GM19238 (cell line): ENCODE data around the gene WDR4.
"Not testable (repeated sequence)": the region's sequence is repeated elsewhere in the genome, so short reads cannot be mapped to it uniquely, and the experiment has no call there.

Source experiments
- DNase-seq: peaks from one replicate; pipeline ENCODE4 v3.0.0; 2011; ENCODE audit warnings: low spot score; ENCODE audit not compliant: insufficient read length

Gene WDR4, protein sequence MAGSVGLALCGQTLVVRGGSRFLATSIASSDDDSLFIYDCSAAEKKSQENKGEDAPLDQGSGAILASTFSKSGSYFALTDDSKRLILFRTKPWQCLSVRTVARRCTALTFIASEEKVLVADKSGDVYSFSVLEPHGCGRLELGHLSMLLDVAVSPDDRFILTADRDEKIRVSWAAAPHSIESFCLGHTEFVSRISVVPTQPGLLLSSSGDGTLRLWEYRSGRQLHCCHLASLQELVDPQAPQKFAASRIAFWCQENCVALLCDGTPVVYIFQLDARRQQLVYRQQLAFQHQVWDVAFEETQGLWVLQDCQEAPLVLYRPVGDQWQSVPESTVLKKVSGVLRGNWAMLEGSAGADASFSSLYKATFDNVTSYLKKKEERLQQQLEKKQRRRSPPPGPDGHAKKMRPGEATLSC

DNA sequence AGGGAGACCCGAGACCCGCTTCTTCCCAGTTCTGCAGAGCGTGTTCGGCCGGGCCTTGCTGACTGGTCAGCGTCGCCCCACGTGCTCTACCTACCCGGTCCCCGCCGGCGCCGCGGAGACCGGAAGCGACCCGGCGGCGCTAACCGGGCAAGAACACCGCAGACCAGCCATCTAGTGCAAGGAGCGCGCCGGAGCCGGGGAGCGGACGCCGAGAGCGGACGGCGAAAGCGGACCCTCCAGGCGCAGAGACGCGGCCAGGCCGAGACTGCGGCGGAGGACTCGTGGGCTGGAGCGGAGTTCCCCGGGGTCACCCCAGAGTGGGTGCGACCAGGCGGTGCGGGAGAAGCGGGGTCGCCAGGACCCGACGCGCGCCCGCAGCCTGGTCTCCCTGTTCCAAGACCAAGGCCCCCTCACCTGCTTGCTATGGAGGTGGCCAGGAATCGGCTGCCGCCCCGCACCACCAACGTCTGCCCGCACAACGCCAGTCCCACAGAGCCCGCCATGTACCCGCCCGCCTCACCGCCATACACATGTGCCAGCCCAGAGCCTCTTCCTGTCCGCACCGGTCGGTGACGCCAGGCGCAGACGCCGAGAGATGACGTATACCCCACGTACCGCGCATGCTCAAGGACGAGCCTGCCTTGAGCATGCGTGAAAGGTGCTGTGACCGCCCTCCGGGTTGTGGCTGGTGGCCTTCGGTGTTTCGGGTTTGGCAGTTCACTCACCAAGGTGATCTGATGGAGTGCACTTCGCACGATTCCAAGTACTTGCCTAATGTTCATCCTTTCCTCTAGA, at the start of gene WDR4:
Gene WDR4, minus strand, starts transcription at position 547 of the 795 bp plus-strand sequence. Its CDS starts 44 bp downstream, at position 503.
- peak; percentile 97 for DNase-seq

DNA sequence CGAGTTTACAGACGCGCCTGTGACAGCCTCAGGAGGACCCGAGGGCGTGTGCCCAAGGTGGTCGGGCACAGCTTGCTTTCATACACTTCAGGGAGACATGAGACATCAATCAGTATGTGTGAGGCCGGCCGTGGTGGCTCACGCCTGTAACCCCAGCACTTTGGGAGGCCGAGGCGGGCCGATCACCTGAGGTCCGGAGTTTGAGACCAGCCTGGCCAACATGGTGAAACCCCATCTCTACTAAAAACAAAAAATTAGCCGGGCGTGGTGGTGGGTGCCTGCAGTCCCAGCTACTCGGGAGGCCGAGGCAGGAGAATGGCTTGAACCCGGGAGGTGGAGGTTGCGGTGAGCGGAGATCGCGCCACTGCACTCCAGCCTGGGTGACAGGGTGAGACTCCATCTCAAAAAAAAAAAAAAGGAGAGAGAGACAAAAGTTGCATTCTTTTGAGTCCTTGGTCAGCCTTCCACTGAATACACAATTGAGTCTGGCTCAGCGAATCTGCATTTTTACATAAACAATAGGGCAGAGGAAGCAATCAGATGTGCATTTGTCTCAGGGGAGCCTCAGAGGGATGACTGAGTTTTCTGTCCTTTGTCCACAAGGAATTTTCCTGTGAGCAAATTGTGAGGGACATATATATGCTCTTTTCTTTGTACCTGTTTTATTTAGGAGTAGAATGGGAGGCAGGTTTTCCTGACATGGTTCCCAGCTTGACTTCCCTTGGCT, 48.3 kb upstream of the WDR4 start:
- DNase-seq = not testable (repeated sequence)

DNA sequence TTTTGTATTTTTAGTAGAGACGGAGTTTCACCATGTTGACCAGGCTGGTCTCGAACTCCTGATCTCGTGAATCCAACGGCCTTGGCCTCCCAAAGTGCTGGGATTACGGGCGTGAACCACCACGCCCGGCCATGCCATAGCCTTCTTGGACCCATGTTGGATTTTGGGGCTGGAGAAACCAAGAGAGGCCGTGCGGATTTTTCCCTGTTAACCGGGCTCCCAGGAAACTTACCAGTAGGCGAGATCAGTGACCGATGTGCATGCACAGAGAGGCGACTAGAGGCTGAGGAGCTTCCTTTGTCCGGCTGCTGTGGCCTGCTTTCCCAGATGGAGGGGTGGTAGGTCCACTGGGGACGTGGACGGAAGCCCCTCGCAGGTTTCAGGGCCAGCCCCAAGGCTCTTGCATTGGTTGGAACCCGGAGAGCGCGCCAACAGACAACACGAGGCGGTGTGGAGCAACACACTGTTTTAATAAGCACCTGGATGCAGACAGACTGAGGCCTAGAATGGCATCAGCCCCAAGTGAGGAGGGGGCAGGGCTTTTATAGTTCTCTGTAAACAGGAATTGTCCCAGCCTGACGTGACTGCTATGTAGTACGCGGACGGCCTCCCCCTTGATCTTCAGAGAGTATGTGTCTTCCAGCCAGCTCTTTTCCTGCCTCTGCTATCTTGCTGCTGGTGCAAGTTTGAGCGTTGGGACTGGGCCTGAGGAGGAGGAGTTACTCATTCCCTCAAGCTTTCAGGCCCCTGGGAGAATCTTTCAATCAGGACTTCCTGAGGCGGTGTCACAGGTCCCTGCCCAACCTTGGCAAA, 46.0 kb upstream of the WDR4 start, which contains the start of gene ERVH48-1:
Gene ERVH48-1, minus strand, starts transcription at position 517 of the 813 bp plus-strand sequence. CDS start 6,624 bp downstream, outside the sequence.
- no peak for DNase-seq

DNA sequence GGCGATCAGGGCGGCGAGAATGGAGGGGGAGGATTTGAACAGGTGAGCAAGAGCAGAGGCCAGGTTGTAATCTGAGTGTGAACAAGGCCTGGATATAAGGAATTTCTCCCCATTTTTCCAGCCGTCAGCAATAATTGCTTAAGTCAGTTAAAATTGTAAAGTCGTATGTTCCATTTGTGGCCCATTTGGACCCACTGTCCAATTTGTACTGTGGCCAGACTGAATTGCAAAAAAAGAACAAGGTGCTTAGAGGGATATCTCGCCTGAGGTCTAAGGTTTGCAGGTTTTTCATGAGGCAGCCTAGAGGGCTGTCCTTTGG, 45.1 kb upstream of the WDR4 start:
- no peak for DNase-seq

DNA sequence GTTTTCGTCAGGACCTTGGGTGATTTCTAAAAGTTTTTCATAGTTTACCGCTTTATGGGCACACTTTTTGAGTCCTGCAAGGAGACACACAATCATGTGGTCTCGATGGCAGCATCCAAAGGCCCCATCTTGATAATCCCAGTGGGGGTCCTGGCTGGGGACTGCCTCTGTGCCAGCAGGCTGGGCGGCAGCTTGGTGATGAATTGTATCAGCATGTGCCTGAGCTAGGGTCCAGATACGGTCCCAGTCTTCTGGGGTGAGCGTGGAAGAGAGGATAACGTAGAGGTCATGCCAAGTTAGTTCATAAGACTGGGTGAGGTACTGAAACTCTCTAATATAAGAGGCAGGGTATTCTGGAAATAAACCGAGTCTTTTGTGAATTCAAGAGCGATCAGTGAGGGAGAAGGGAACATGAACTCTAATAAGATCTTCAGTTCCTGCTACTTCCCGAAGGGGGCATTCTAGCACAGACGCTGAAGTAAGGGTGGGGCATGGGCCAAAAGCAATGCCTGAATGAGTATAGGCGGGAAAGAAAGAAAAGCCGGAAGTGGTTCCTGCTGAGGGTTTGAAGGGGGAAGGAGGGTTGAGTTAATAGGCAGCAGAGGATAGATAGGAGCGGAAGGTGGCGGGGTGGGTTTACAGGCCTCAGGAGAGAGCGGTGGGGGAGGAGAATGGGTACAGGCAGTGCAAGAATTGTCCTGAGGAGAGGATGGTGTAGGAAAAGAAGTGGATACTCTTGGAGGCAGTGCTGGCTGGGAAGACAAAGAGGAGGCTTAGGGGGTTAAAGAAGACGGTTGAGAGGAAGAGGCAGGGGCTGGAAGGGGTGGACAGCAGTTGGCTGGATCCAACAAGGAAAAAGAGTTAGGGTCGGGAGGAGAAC, 44.5 kb upstream of the WDR4 start:
- DNase-seq = peak; percentile 80

DNA sequence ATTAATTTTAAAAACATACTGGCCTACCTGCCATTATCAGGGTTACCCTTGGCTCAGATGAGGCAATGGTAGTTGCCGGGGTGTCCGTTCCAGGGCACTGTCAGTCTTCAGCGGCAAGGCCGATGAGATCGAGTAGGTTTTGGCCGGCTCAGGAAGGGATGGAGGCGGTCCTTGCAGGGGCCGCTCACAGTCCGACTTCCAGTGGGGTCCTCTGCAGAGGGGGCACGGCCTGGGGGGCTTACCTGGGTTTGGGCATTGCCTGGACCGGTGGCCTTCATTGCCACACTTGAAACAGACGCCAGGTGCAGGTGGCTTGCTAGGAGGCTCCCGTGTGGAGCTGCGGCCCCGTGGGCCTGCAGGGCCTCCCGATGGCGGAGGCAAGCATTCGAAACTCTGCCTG, 43.6 kb upstream of the WDR4 start:
- no peak for DNase-seq

DNA sequence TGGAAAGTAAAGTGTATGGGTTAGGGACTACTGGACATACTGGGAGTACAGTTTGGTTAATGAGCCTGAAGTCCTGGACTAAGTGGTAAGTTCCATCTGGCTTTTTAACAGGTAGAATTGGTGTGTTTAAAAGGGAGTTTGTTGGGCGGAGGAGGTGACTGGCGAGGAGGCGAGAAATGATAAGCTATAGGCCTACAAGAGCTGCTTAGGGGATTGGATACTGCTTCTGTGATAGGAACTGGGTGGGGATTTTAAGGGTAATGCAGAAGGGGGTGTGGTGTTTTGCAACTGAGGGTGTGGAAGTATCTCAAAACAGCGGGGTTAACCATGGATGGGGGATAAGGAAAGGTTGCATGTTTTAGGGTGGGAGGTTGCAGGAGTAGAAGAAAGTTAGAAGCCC, 42.6 kb upstream of the WDR4 start:
- no peak for DNase-seq

DNA sequence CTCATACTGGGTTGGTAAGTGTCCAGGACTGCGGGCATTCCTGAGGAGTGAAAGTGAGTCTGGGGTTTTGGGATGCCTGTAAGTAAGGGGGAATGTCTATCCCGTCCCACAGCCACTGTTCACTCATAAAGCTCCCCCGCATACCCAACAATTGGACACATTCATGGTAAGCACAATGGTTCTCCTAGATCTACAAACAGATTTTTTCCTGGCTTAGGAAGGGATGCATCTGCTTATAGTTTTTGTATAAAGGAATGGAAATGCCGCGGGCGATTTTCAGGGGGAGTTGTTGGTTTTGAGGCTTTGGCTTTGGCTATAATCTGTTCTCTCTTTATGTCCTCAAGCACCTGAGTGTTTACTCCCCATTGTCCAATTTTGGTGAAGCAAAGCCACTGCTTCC, 39.0 kb upstream of the WDR4 start:
- no peak for DNase-seq

DNA sequence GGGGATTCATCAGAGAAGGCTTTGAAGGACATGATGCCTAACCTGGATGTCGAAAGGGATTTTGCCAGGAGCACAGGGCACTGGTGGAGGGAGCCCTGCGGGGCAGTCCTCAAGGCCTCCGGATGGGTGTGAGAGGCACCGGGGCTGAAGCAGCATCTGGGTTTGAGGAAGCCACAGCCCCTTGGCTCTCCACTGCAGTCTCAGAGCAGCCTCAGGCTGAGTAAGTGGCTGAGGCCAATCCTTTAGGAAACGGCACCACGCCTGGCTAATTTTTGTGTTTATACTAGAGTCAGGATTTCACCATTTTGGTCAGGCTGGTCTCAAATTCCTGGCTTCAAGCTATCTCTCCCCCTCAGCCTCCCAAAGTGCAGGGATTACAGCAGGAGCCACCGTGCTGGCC, 34.1 kb upstream of the WDR4 start:
- no peak for DNase-seq

DNA sequence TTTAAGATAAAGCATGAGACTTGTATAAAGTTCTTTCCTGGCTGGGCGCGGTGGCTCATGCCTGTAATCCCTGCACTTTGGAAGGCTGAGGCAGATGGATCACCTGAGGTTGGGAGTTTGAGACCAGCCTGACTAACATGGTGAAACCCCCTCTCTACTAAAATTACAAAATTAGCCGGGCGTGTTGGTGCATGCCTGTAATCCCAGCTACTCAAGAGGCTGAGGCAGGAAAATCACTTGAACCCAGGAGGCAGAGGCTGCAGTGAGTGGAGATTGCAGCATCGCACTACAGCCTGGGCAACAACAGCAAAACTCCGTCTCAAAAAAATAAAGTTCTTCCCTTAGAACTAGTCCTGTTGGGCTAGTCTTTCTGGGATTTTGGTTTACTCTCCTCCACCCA, 32.6 kb upstream of the WDR4 start:
- DNase-seq = not testable (repeated sequence)

DNA sequence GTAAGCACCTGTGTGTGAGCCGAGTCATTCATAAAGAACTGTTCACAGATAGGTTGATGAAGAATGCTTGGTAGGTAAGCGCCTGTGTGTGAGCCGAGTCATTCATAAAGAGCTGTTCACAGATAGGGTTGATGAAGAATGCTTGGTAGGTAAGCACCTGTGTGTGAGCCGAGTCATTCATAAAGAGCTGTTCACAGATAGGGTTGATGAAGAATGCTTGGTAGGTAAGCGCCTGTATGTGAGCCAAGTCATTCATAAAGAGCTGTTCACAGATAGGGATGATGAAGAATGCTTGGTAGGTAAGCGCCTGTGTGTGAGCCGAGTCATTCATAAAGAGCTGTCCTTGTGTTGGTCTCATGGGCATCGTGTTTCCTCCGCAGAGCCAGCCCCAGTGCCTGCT, 29.1 kb upstream of the WDR4 start:
- DNase-seq = not testable (repeated sequence)

DNA sequence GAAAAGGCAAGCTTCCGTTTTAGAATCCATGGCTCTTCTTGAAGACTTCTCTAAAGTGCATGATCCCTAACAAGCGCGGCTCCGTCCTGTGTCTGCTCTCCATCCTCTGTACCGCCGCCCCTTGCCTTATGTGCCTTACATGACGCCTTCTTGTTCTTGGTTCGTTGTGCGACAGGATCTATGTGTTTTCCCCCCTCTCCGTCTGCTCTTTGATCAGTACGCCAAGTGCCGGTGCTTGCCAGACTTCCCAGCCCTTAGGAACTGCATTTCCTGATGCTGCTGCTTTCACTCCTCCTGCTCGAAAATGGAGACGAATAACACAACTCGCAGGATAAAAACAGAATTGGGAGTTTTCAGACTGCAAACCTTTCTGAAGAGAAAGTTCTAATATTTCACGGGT, 26.9 kb upstream of the WDR4 start:
- no peak for DNase-seq

DNA sequence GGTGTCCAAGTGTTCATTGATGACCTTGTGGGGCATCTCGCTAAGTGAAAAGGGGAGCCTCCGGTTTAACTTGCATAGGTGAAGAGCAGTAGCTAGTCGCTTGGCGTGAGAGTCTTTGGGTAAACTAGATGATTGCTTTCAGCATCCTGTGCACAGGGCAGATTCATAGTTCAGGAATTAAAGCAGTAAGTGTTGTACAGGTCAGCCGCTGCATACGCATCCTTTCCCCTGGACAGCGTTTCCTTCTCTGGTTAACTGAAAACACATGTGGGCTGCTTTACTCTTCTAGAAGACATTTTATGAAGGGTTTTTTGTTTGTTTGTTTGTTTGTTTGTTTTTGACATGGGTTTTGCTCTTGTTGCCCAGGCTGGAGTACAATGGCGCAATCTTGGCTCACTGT, 25.9 kb upstream of the WDR4 start:
- DNase-seq = no peak

DNA sequence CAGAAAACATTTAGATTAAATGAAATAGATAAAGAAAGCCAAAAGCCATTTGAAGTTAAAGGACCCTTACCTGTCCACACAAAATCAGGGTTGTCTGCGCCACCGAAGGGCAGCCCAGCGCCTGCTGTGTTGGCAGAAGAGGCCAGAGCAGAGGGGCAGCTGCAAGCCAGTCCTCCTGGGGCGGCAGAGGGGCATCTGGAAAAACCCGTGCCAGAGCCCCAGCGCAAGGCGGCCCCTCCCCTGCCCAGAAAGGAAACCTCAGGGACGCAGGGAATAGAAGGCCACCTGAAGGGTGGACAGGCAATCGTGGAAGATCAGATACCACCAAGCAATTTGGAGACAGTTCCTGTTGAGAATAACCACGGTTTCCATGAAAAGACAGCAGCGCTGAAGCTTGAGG, 24.5 kb upstream of the WDR4 start:
- DNase-seq = no peak

DNA sequence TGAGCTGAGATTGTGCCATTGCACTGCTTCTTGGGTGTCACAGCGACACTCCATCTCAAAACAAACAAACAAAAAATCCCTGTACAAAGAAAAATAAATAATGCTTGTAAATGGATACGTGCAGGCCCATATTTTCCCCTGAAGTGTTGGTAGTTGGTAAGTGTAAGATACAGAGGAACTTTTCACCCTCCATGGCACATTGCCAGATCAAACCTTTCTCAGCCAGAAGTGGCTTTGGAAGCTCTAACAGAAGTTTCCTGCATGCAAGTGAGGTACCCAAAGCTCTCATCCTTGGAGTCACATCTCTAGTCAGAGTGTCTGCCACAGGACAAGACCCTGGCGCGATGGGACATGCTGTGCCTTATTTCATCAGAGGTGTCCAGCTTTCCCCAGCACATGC, 21.1 kb upstream of the WDR4 start:
- no peak for DNase-seq

DNA sequence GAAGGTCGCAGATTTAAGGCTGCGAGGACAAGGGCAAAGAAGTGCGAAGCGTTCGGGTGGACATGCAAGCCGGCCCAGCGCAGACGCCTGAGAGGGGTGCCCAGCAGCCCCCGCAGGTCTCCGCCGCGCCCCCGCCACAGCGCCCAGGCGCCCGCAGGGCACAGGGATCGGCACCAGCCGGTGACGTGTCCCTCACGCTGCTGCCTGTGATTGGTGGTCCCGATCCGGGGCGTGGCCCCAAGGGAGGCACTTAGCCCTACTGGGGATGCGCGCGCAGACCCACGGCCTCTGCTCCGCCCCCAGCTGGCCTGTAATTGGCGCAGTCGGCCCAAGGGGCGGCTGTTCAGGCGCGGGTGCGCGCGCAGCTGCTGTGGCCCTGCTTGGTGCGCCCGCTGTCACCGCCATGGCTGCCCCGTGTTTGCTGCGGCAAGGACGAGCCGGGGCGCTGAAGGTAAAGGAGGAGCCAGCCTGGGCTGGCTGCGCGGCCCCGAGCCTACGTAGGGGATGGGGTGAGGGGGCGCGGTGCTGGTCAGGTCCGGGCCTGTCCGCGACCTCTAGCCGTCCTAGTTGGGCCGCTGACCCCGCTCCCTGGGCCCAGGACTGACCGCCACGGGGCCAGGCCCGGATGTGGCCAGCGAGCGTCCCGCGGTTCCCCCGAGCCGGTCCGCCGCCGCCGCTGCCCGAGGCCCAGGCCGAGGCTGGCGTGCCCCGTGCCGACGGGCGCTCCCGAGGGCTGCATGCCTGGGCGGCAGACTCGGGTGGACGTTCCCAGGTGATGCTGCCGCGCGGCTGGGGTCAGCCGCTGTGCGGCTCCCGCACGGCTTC, 13.8 kb upstream of the WDR4 start, which contains the start of gene NDUFV3:
Gene NDUFV3, plus strand, starts transcription at position 379 of the 825 bp plus-strand sequence. Its CDS starts 25 bp downstream, at position 404.
- peak; percentile 97 for DNase-seq

DNA sequence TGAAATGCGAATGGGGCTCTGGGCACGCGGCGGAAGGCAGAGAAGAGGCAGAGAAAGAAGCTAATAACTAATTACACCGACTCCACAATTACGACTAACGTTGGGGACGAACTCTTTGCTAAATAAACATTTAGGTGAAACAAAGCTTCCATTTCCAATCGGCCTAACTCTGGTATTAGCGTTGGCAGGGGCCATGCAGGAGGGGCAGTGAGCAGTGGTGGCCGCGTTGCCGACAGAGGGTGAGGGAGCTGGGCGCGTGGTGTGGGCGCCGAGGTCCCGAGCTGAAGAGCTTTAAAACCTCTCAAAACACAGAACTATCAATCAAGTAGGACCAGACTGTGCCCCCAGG, 13.2 kb upstream of the WDR4 start:
- DNase-seq = no peak

DNA sequence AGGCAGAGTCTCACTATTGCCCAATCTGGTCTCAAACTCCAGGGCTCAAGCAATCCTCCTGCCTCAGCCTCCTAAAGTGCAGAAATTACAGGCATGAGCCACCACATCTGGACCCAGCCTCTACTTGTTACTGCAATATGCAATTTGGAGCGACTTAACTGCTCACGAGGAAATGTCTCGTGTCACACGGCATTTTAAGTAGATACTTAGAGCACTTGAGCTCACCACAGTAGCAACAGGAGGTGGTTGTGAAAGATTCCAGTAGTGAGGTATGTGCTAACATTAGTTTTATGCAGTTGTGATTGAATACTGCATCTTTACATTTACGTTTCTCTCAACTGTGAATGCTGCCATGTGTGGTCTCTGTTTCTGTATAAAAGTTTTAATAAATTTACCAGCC, 8.0 kb upstream of the WDR4 start:
- no peak for DNase-seq

DNA sequence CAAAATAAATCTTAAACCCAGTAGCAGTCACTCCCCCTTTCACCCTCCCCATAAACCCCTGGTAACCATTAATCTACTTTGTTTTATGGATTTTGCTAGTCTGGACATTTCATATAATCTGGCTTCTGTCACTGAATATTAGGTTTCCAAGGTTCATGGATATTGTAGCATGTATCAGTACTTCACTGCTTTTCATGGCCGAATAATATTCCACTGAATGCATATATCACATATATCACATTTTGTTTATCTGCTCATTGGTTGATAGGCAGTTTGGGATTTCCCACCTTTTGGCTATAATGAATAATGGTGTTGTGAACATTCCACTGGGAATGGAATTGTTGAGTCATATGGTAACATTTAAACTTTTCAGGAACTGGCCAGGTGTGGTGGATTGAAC, 4.6 kb upstream of the WDR4 start:
- no peak for DNase-seq
